HepG2 (cell line): ENCODE data around the gene GDF15. TPM values are rescaled to one million over a fixed set of nuclear protein-coding genes. Genes with fewer than 3 reads are reported as not detected.

Experiments
- HMG20A ChIP-seq: IDR thresholded peaks from 2 replicates; pipeline ENCODE4 v1.6.1; 2016; ENCODE audit warnings: borderline replicate concordance
- MEF2D ChIP-seq: sonication (generic); formaldehyde crosslinking; IDR thresholded peaks from 2 replicates; pipeline ENCODE4 v1.5.1; 2020; ENCODE audit warnings: mild to moderate bottlenecking, missing genetic modification reagents
- MXD4 ChIP-seq: IDR thresholded peaks from 2 replicates; pipeline ENCODE4 v1.6.1; 2016; ENCODE audit warnings: mild to moderate bottlenecking, missing biosample characterization, missing genetic modification reagents
- NCOA1 ChIP-seq: sonication (generic); formaldehyde crosslinking; IDR thresholded peaks from 2 replicates; pipeline ENCODE4 v1.9.0; 2021; ENCODE audit warnings: missing genetic modification reagents
- PPARG ChIP-seq: conservative IDR thresholded peaks from 2 replicates; pipeline ENCODE4 v1.6.1; 2016; ENCODE audit warnings: missing biosample characterization, missing genetic modification reagents
- PRDM15 ChIP-seq: sonication (generic); formaldehyde crosslinking; IDR thresholded peaks from 2 replicates; pipeline ENCODE4 v1.4.0; 2020; ENCODE audit warnings: missing genetic modification reagents
- SOX13 ChIP-seq, 3 experiments: fragments of 450-650 bp in 1 of 3; sonication (generic) in 1 of 3; formaldehyde crosslinking in 1 of 3; IDR thresholded peaks in 2 of 3; conservative IDR thresholded peaks in 1 of 3; 2 replicates each; pipeline versions ENCODE4 v1.5.0 to v1.6.1; 2016 to 2020; ENCODE audit warnings: antibody characterized with exemption in 1 of 3, mild to moderate bottlenecking in 1 of 3, missing compliant biosample characterization in 1 of 3, missing genetic modification reagents in 1 of 3, moderate library complexity in 1 of 3
- SOX6 ChIP-seq, 2 experiments: fragments of 450-650 bp in 1 of 2; sonication (generic) in 1 of 2; formaldehyde crosslinking in 1 of 2; IDR thresholded peaks; 2 replicates each; pipeline versions ENCODE4 v1.4.0 to v1.6.1; 2017 to 2020; ENCODE audit warnings: antibody characterized with exemption in 1 of 2, mild to moderate bottlenecking in 1 of 2, missing genetic modification reagents in 1 of 2
- SRF ChIP-seq: IDR thresholded peaks from 2 replicates; pipeline ENCODE4 v1.6.1; 2011; ENCODE audit warnings: mild to moderate bottlenecking, low read depth, low read length, moderate library complexity
- TGIF2 ChIP-seq: IDR thresholded peaks from 2 replicates; pipeline ENCODE4 v1.6.1; 2016; ENCODE audit warnings: control low read depth, missing compliant biosample characterization
- ZBTB20 ChIP-seq: sonication (generic); formaldehyde crosslinking; IDR thresholded peaks from 2 replicates; pipeline ENCODE4 v1.8.1; 2023; ENCODE audit warnings: missing genetic modification reagents, low read depth, mild to moderate bottlenecking, borderline replicate concordance
- ZBTB39 ChIP-seq: sonication (generic); formaldehyde crosslinking; IDR thresholded peaks from 2 replicates; pipeline ENCODE4 v1.5.0; 2020; ENCODE audit warnings: missing genetic modification reagents
- ZFP36L1 ChIP-seq: sonication (generic); formaldehyde crosslinking; IDR thresholded peaks from 2 replicates; pipeline ENCODE4 v1.8.0; 2022; ENCODE audit warnings: mild to moderate bottlenecking, missing genetic modification reagents, moderate library complexity
- ZNF121 ChIP-seq: sonication (generic); formaldehyde crosslinking; IDR thresholded peaks from 2 replicates; pipeline ENCODE4 v1.5.0; 2020; ENCODE audit warnings: mild to moderate bottlenecking, missing genetic modification reagents
- ZNF260 ChIP-seq: sonication (generic); formaldehyde crosslinking; IDR thresholded peaks from 2 replicates; pipeline ENCODE4 v1.4.0; 2020; ENCODE audit warnings: missing genetic modification reagents, low read depth, mild to moderate bottlenecking, borderline replicate concordance
- ZNF276 ChIP-seq: sonication (generic); formaldehyde crosslinking; IDR thresholded peaks from 2 replicates; pipeline ENCODE4 v1.4.0; 2020; ENCODE audit warnings: mild to moderate bottlenecking, low read depth, missing genetic modification reagents
- ZNF468 ChIP-seq: sonication (generic); formaldehyde crosslinking; IDR thresholded peaks from 2 replicates; pipeline ENCODE4 v1.8.0; 2022; ENCODE audit warnings: mild to moderate bottlenecking, moderate library complexity, missing genetic modification reagents
- polyA plus RNA-seq, 8 experiments: library from polyadenylated mRNA; depleted of rRNA in 3 of 8; stranded (reverse) in 7 of 8; unstranded in 1 of 8; fragments of >200 nt; fragmentation: Illumina TruSeq in 4 of 8; extraction: Trizol in 4 of 8; gene quantifications; 2 replicates each; pipeline versions ENCODE4 v1.2.1 to v1.2.3, GENCODE V29; 2011 to 2016; ENCODE audit warnings: low read depth in 4 of 8, missing spikeins in 1 of 8, mixed read lengths in 1 of 8; ENCODE audit not compliant: insufficient read depth in 1 of 8
- total RNA-seq, 5 experiments: library from RNA; depleted of rRNA; stranded (reverse); fragments of >200 nt; fragmentation: Illumina TruSeq; extraction: Trizol; gene quantifications; 2 replicates each; pipeline ENCODE4 v1.2.3, GENCODE V29; 2016; ENCODE audit warnings: low read depth in 1 of 5
- TF ChIP-seq, protein P1 (sequence below): sonication (generic); formaldehyde crosslinking; IDR thresholded peaks from 2 replicates; pipeline ENCODE4 v1.5.0; 2020; ENCODE audit warnings: missing genetic modification reagents

GDF15 gene
- total and polyA plus RNA-seq, 2 of the 13 experiments (the other 11 are each of a cell fraction or from before 2014, with no cell fraction given), result 146 to 422 TPM

- TF ChIP-seq ZNF276 (CRISPR knock-in tag), result no peak
- no peak for TF ChIP-seq ZBTB39 (CRISPR knock-in tag)
- peak; percentile 71; the same call in 1 of the 2 replicates for TF ChIP-seq HMG20A (CRISPR knock-in tag)
- TF ChIP-seq TGIF2 (CRISPR knock-in tag), result no peak; the same call in 1 of the 2 replicates
- TF ChIP-seq ZNF260 (CRISPR knock-in tag), result no peak
- 0 out of 2 replicates have a peak, but pooled peaks have one; percentile 45 for TF ChIP-seq PRDM15
- TF ChIP-seq SRF, result no peak
- 0 out of 2 replicates have a peak, but pooled peaks have one; percentile 31 for TF ChIP-seq SOX13 (IDR thresholded peaks at IDR 0.05)
- TF ChIP-seq SOX13 (CRISPR knock-in tag; conservative IDR thresholded peaks at IDR 0.05 in 1 of 2, IDR thresholded peaks at IDR 0.05 in 1 of 2), result peak in 1 of 2 experiments; percentile 80; a peak in 2 of 4 replicates
- TF ChIP-seq ZBTB20 (CRISPR knock-in tag), result no peak
- no peak; the same call in 1 of the 2 replicates for TF ChIP-seq NCOA1
- TF ChIP-seq MXD4 (CRISPR knock-in tag), result 0 out of 2 replicates have a peak, but pooled peaks have one; percentile 46
- TF ChIP-seq, protein P1, sequence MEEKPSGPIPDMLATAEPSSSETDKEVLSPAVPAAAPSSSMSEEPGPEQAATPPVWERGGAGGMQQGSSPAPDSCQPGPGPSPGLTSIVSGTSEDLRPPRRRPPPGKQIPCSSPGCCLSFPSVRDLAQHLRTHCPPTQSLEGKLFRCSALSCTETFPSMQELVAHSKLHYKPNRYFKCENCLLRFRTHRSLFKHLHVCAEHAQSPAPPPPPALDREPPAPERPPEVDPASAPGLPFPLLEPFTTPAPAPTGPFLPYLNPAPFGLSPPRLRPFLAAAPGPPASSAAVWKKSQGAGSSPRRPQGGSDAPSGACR, result peak; percentile 44; the same call in 1 of the 2 replicates
- TF ChIP-seq ZNF468 (CRISPR knock-in tag), result no peak
- peak; percentile 48; the same call in 1 of the 2 replicates for TF ChIP-seq MEF2D (CRISPR knock-in tag)
- no peak for TF ChIP-seq ZFP36L1 (CRISPR knock-in tag)
- peak; percentile 78 for TF ChIP-seq PPARG (CRISPR knock-in tag)
- no peak for TF ChIP-seq SOX6 (IDR thresholded peaks at IDR 0.05)
- peak; percentile 88 for TF ChIP-seq SOX6 (CRISPR knock-in tag; IDR thresholded peaks at IDR 0.05)
- TF ChIP-seq ZNF121 (CRISPR knock-in tag), result peak; percentile 82
These were observed 21.0 kb upstream of the GDF15 start (continued) for GRCh38 chr19:18364826-18365528.
